H9 (cell line): ENCODE measurements around the gene ADAMTS16. TPM values are rescaled to one million over a fixed set of nuclear protein-coding genes. Genes with fewer than 3 reads are reported as not detected.

Source experiments
- DNase-seq: peaks from one replicate; pipeline ENCODE4 v3.0.0-alpha.2; 2017
- H2AFZ ChIP-seq: one replicate; pipeline ENCODE4 v1.6.1; 2013; ENCODE audit warnings: mild to moderate bottlenecking, low read length, control low read depth, moderate library complexity
- H2AK5ac ChIP-seq: 2 replicates; pipeline ENCODE4 v1.6.1; 2013; ENCODE audit warnings: low read length, control low read depth, mixed read lengths; ENCODE audit not compliant: insufficient read length
- H2BK120ac ChIP-seq: one replicate; pipeline ENCODE4 v1.6.1; 2013; ENCODE audit warnings: low read depth, mild to moderate bottlenecking, low read length, control low read depth, inconsistent platforms; ENCODE audit not compliant: poor library complexity, severe bottlenecking
- H2BK12ac ChIP-seq: 2 replicates; pipeline ENCODE4 v1.6.1; 2013; ENCODE audit warnings: low read length, control low read depth, mixed read lengths, low read depth; ENCODE audit not compliant: insufficient read length
- H2BK15ac ChIP-seq: 2 replicates; pipeline ENCODE4 v1.6.1; 2013; ENCODE audit warnings: low read depth, low read length, control low read depth
- H2BK20ac ChIP-seq: one replicate; pipeline ENCODE4 v1.6.1; 2013; ENCODE audit warnings: low read depth, mild to moderate bottlenecking, low read length, control low read depth, inconsistent platforms; ENCODE audit not compliant: poor library complexity, severe bottlenecking
- H2BK5ac ChIP-seq: 2 replicates; pipeline ENCODE4 v1.6.1; 2013; ENCODE audit warnings: low read length, control low read depth, mixed read lengths; ENCODE audit not compliant: insufficient read length
- H3K14ac ChIP-seq: 2 replicates; pipeline ENCODE4 v1.6.1; 2013; ENCODE audit warnings: low read length, control low read depth; ENCODE audit not compliant: insufficient read depth
- H3K18ac ChIP-seq: 2 replicates; pipeline ENCODE4 v1.6.1; 2013; ENCODE audit warnings: low read depth, mild to moderate bottlenecking, mixed read lengths, low read length, control low read depth; ENCODE audit not compliant: insufficient read length
- H3K23ac ChIP-seq: 2 replicates; pipeline ENCODE4 v1.6.1; 2013; ENCODE audit warnings: low read length, control low read depth, mixed read lengths, low read depth; ENCODE audit not compliant: insufficient read length
- H3K23me2 ChIP-seq: 2 replicates; pipeline ENCODE4 v1.6.1; 2013; ENCODE audit warnings: low read depth, mild to moderate bottlenecking, mixed read lengths, low read length, control low read depth; ENCODE audit not compliant: insufficient read length, poor library complexity, severe bottlenecking
- H3K27ac ChIP-seq: 2 replicates; pipeline ENCODE4 v1.5.1; 2013; ENCODE audit warnings: low read length, control low read depth, mixed read lengths, low read depth; ENCODE audit not compliant: insufficient read length
- H3K27me3 ChIP-seq: 2 replicates; pipeline ENCODE4 v1.6.1; 2013; ENCODE audit warnings: low read length, control low read depth, inconsistent platforms; ENCODE audit not compliant: insufficient read depth
- H3K4ac ChIP-seq: 2 replicates; pipeline ENCODE4 v1.6.1; 2013; ENCODE audit warnings: low read depth, mild to moderate bottlenecking, control low read depth, inconsistent platforms, low read length, moderate library complexity
- H3K4me1 ChIP-seq: 2 replicates; pipeline ENCODE4 v1.6.1; 2013; ENCODE audit warnings: low read length, control low read depth, inconsistent platforms; ENCODE audit not compliant: insufficient read depth
- H3K4me2 ChIP-seq: 2 replicates; pipeline ENCODE4 v1.6.1; 2013; ENCODE audit warnings: low read length, control low read depth, mixed read lengths; ENCODE audit not compliant: insufficient read length, insufficient read depth
- H3K56ac ChIP-seq: 2 replicates; pipeline ENCODE4 v1.6.1; 2013; ENCODE audit warnings: low read depth, mild to moderate bottlenecking, mixed read lengths, low read length, control low read depth; ENCODE audit not compliant: insufficient read length
- H3K79me1 ChIP-seq: 2 replicates; pipeline ENCODE4 v1.6.1; 2013; ENCODE audit warnings: low read depth, mild to moderate bottlenecking, moderate library complexity, low read length, control low read depth, inconsistent platforms; ENCODE audit not compliant: insufficient read depth, poor library complexity, severe bottlenecking
- H3K79me2 ChIP-seq: 2 replicates; pipeline ENCODE4 v1.6.1; 2013; ENCODE audit warnings: low read length, control low read depth, inconsistent platforms; ENCODE audit not compliant: insufficient read depth
- H3K9ac ChIP-seq: 2 replicates; pipeline ENCODE4 v1.6.1; 2013; ENCODE audit warnings: low read length, control low read depth, mixed read lengths; ENCODE audit not compliant: insufficient read length; ENCODE audit errors: extremely low read depth
- H3K9me3 ChIP-seq: one replicate; pipeline ENCODE4 v1.6.1; 2013; ENCODE audit warnings: low read depth, low read length, inconsistent platforms; ENCODE audit not compliant: control insufficient read depth
- H3T11ph ChIP-seq: one replicate; pipeline ENCODE4 v1.6.1; 2013; ENCODE audit warnings: mild to moderate bottlenecking, low read length, control low read depth, inconsistent platforms
- H4K20me1 ChIP-seq: one replicate; pipeline ENCODE4 v1.6.1; 2013; ENCODE audit not compliant: control insufficient read depth, insufficient read length, insufficient read depth
- H4K5ac ChIP-seq: 2 replicates; pipeline ENCODE4 v1.6.1; 2013; ENCODE audit warnings: low read depth, mild to moderate bottlenecking, mixed read lengths, low read length, control low read depth; ENCODE audit not compliant: insufficient read length
- H4K8ac ChIP-seq: replicated peaks from 2 replicates; pipeline ENCODE4 v1.6.1; 2013; ENCODE audit warnings: low read length, control low read depth, mixed read lengths, low read depth; ENCODE audit not compliant: insufficient read length
- H4K91ac ChIP-seq: 2 replicates; pipeline ENCODE4 v1.6.1; 2013; ENCODE audit warnings: low read depth, mild to moderate bottlenecking, moderate library complexity, mixed read lengths, low read length, control low read depth; ENCODE audit not compliant: insufficient read length
- H3K27ac Mint-ChIP-seq, 3 experiments: 2 replicates in 2 of 3; 3 replicates in 1 of 3; pipeline ENCODE4 v1.8.0; 2020 to 2021; ENCODE audit warnings: mixed read lengths in 3 of 3, mild to moderate bottlenecking in 1 of 3, moderate library complexity in 1 of 3
- H3K27me3 Mint-ChIP-seq: 2 replicates; pipeline ENCODE4 v1.8.0; 2021; ENCODE audit warnings: low read depth, mild to moderate bottlenecking, moderate library complexity, mixed read lengths
- H3K36me3 Mint-ChIP-seq, 3 experiments: 2 replicates in 2 of 3; 3 replicates in 1 of 3; pipeline ENCODE4 v1.8.0; 2020 to 2021; ENCODE audit warnings: low read depth in 3 of 3, mixed read lengths in 3 of 3; ENCODE audit not compliant: insufficient read depth in 1 of 3
- H3K4me1 Mint-ChIP-seq, 2 experiments: 2 replicates each; pipeline ENCODE4 v1.8.0; 2020; ENCODE audit warnings: mixed read lengths in 2 of 2
- H3K4me3 Mint-ChIP-seq, 2 experiments: 2 replicates in 1 of 2; 3 replicates in 1 of 2; pipeline ENCODE4 v1.8.0; 2020 to 2021; ENCODE audit warnings: mild to moderate bottlenecking in 2 of 2, mixed read lengths in 2 of 2, moderate library complexity in 1 of 2
- H3K9me3 Mint-ChIP-seq, 2 experiments: 2 replicates in 1 of 2; 3 replicates in 1 of 2; pipeline ENCODE4 v1.8.0; 2020; ENCODE audit warnings: mild to moderate bottlenecking in 2 of 2, mixed read lengths in 2 of 2, moderate library complexity in 1 of 2
- CTCF ChIP-seq: fragments of 200-600 bp; sonication (generic); conservative IDR thresholded peaks from 3 replicates; pipeline ENCODE4 v1.8.0; 2021; ENCODE audit warnings: antibody characterized with exemption, mild to moderate bottlenecking
- WGBS: extraction: QIAGEN DNeasy Blood & Tissue Kit; methylation state at CpG from one replicate; pipeline ENCODE4 v1.1.7; 2013; ENCODE audit warnings: missing lambda C conversion rate, low lambda C conversion rate, mixed read lengths; ENCODE audit not compliant: insufficient read length; ENCODE audit errors: extremely low coverage; 5-methylcytosine and 5-hydroxymethylcytosine counted together
- total RNA-seq: library from RNA; stranded (reverse); gene quantifications from 2 replicates; pipeline ENCODE4 v1.2.1, GENCODE V29; 2021

Gene ADAMTS16
- total RNA-seq, 1 experiment from 2014 or later, result 4.5 TPM

- no peak overlapping the region for H3K18ac ChIP-seq
- H2AK5ac ChIP-seq, result no peak overlapping the region
- H3K36me3 Mint-ChIP-seq, result peaks cover 7 to 28% (median 13%) of the 10 kb centered on the region in 3 experiments; a peak in 6 of 7 replicates
- H2BK20ac ChIP-seq, result no peak overlapping the region
- H3K79me1 ChIP-seq, result no peaks in the 10 kb centered on the region
- H3K4me2 ChIP-seq, result peak overlapping the region; percentile 65
- H2BK120ac ChIP-seq, result no peak overlapping the region
- DNase-seq, result no peak
- H3K27ac ChIP-seq, result no peak overlapping the region
- H3K9me3 ChIP-seq, result no peaks in the 10 kb centered on the region
- H3K56ac ChIP-seq, result no peak overlapping the region
- H4K5ac ChIP-seq, result no peak overlapping the region
- no peak overlapping the region for H3K4ac ChIP-seq
- H3K23me2 ChIP-seq, result peaks cover 12% of the 10 kb centered on the region
- H2AFZ ChIP-seq, result no peak overlapping the region
- H3K27ac Mint-ChIP-seq, result peak overlapping the region in 1 of 3 experiments; percentile 36; a peak in 2 of 7 replicates
- no peak overlapping the region for H2BK12ac ChIP-seq
- no peak overlapping the region for H2BK5ac ChIP-seq
- H3K14ac ChIP-seq, result no peak overlapping the region; the same call in 1 of the 2 replicates
- peak overlapping the region in 1 of 2 experiments; percentile 84; a peak in 2 of 5 replicates for H3K4me3 Mint-ChIP-seq
- peaks cover 25% of the 10 kb centered on the region for H3K27me3 Mint-ChIP-seq
- H2BK15ac ChIP-seq, result no peak overlapping the region
- WGBS, result no CpG with 5 or more reads among the region's 6 CpGs
- peaks cover 7% of the 10 kb centered on the region in 2 experiments for H3K9me3 Mint-ChIP-seq
- H4K91ac ChIP-seq, result no peak overlapping the region
- no peaks in the 10 kb centered on the region; the same call in 1 of the 2 replicates for H3K27me3 ChIP-seq
- peaks cover 16 to 17% of the 10 kb centered on the region in 2 experiments for H3K4me1 Mint-ChIP-seq
- peaks cover 2% of the 10 kb centered on the region; the same call in 1 of the 2 replicates for H3K79me2 ChIP-seq
- H4K8ac ChIP-seq, result no peak overlapping the region
- H3K9ac ChIP-seq, result no peak overlapping the region
- no peaks in the 10 kb centered on the region for H4K20me1 ChIP-seq
- no peak overlapping the region for H3T11ph ChIP-seq
- TF ChIP-seq CTCF, result peak; percentile 92
- peaks cover 4% of the 10 kb centered on the region; the same call in 1 of the 2 replicates for H3K4me1 ChIP-seq
- no peak overlapping the region for H3K23ac ChIP-seq
These were observed 1.7 kb downstream of the ADAMTS16 start for GRCh38 chr5:5141625-5142525.
